ENCODE results near the gene COL6A1. TPM values are rescaled to one million over a fixed set of nuclear protein-coding genes. Genes with fewer than 3 reads are reported as not detected.
"Not testable (repeated sequence)": the region's sequence is repeated elsewhere in the genome, so short reads cannot be mapped to it uniquely, and the experiment has no call there.

The COL6A1 gene
- total RNA-seq, 1 donor from 2014 or later: 521 TPM

GRCh38 chr21:46003575-46004007, 22.0 kb downstream of the COL6A1 start:
- DNase-seq (ENCODE audit: low spot score): peak; percentile 87

- DNase-seq (ENCODE audit: low spot score): no peak
These were observed 22.7 kb downstream of the COL6A1 start for GRCh38 chr21:46004168-46004861.

- DNase-seq (ENCODE audit: low spot score): no peak
These were observed 23.5 kb downstream of the COL6A1 start for GRCh38 chr21:46005081-46005480.

GRCh38 chr21:46005481-46005881, 23.9 kb downstream of the COL6A1 start:
- no peak for DNase-seq (ENCODE audit: low spot score)

GRCh38 chr21:46005894-46006546, 24.4 kb downstream of the COL6A1 start:
- DNase-seq (ENCODE audit: low spot score): not testable (repeated sequence)

- peak; percentile 86 for DNase-seq (ENCODE audit: low spot score)
These were observed 25.2 kb downstream of the COL6A1 start for GRCh38 chr21:46006547-46007491.

GRCh38 chr21:46007492-46007868, 25.9 kb downstream of the COL6A1 start:
- no peak for DNase-seq (ENCODE audit: low spot score)

GRCh38 chr21:46008893-46009621, 27.5 kb downstream of the COL6A1 start:
- no peak for DNase-seq (ENCODE audit: low spot score)

GRCh38 chr21:46009951-46010705, 28.6 kb downstream of the COL6A1 start:
- no peak for DNase-seq (ENCODE audit: low spot score)

GRCh38 chr21:46011267-46011967, 29.8 kb downstream of the COL6A1 start:
- no peak for DNase-seq (ENCODE audit: low spot score)

- no peak for DNase-seq (ENCODE audit: low spot score)
These were observed 30.6 kb downstream of the COL6A1 start for GRCh38 chr21:46012154-46012553.

- no peak for DNase-seq (ENCODE audit: low spot score)
These were observed 33.3 kb downstream of the COL6A1 start for GRCh38 chr21:46014828-46015227.

GRCh38 chr21:46017148-46017547, 35.6 kb downstream of the COL6A1 start:
- no peak for DNase-seq (ENCODE audit: low spot score)

- DNase-seq (ENCODE audit: low spot score): no peak
These were observed 36.1 kb downstream of the COL6A1 start for GRCh38 chr21:46017695-46018094.

GRCh38 chr21:46018615-46019014, 37.0 kb downstream of the COL6A1 start:
- DNase-seq (ENCODE audit: low spot score): no peak

GRCh38 chr21:46020581-46020980, 39.0 kb downstream of the COL6A1 start:
- no peak for DNase-seq (ENCODE audit: low spot score)

- no peak for DNase-seq (ENCODE audit: low spot score)
These were observed 39.8 kb downstream of the COL6A1 start for GRCh38 chr21:46021398-46021797.

- DNase-seq (ENCODE audit: low spot score): peak; percentile 88
These were observed 40.5 kb downstream of the COL6A1 start for GRCh38 chr21:46021978-46022544.

Measured in mesenteric fat pad (tissue), 1 donor.